GM23338 (cell line): ENCODE measurements around the gene ADA.

Experiments used
- EZH2 ChIP-seq: fragments of 200-600 bp; sonication (generic); IDR thresholded peaks from one replicate; pipeline ENCODE4 v1.8.0; 2017; ENCODE audit warnings: antibody characterized with exemption, mild to moderate bottlenecking, low read depth; ENCODE audit not compliant: unreplicated experiment
- EZH2phosphoT487 ChIP-seq: fragments of 200-600 bp; sonication (generic); IDR thresholded peaks from one replicate; pipeline ENCODE4 v1.8.1; 2018; ENCODE audit warnings: antibody characterized with exemption; ENCODE audit not compliant: unreplicated experiment
- POLR2AphosphoS5 ChIP-seq: IDR thresholded peaks from 2 replicates; pipeline ENCODE4 v1.6.1; 2016; ENCODE audit warnings: antibody characterized with exemption, low read depth
- TF ChIP-seq, protein P1 (sequence below), 2 experiments: fragments of 200-600 bp in 1 of 2; sonication (generic) in 1 of 2; conservative IDR thresholded peaks; 2 replicates each; pipeline versions ENCODE4 v1.5.1 to v1.6.1; 2016 to 2017; ENCODE audit warnings: antibody characterized with exemption in 2 of 2, low read depth in 2 of 2, mild to moderate bottlenecking in 2 of 2, moderate library complexity in 1 of 2
- TF ChIP-seq, protein P2 (sequence below): IDR thresholded peaks from one replicate; pipeline ENCODE4 v1.6.1; 2018; ENCODE audit warnings: antibody characterized with exemption; ENCODE audit not compliant: unreplicated experiment
- TF ChIP-seq, protein P3 (sequence below): IDR thresholded peaks from 2 replicates; pipeline ENCODE4 v1.6.1; 2016; ENCODE audit warnings: antibody characterized with exemption

DNA sequence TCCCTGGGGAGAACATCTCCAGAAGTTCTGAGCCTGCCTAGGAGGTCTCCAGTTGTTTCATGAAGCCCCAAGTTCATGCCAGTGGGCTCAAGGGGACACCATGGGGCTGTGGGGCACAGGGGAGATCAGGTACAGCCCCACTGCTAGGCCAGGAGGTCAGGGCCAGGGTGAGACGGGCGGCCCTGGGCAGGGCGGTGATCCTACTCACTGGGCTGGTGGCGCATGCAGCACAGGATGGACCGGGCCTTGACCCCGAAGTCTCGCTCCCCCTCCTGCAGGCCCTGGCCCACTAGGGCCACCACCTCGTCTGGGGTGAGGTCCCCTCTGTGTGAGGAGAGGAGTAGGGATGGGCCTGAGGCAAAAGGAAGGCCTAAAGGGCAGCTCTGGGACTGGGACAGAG is 26.1 kb downstream of the ADA start:
- TF ChIP-seq, protein P1, sequence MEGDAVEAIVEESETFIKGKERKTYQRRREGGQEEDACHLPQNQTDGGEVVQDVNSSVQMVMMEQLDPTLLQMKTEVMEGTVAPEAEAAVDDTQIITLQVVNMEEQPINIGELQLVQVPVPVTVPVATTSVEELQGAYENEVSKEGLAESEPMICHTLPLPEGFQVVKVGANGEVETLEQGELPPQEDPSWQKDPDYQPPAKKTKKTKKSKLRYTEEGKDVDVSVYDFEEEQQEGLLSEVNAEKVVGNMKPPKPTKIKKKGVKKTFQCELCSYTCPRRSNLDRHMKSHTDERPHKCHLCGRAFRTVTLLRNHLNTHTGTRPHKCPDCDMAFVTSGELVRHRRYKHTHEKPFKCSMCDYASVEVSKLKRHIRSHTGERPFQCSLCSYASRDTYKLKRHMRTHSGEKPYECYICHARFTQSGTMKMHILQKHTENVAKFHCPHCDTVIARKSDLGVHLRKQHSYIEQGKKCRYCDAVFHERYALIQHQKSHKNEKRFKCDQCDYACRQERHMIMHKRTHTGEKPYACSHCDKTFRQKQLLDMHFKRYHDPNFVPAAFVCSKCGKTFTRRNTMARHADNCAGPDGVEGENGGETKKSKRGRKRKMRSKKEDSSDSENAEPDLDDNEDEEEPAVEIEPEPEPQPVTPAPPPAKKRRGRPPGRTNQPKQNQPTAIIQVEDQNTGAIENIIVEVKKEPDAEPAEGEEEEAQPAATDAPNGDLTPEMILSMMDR (conservative IDR thresholded peaks at IDR 0.05; ENCODE audit: low read depth in 2 of 2), result no peak
- TF ChIP-seq EZH2 (no peak), EZH2phosphoT487 (no peak), POLR2AphosphoS5 (no peak)
- TF ChIP-seq, protein P2, sequence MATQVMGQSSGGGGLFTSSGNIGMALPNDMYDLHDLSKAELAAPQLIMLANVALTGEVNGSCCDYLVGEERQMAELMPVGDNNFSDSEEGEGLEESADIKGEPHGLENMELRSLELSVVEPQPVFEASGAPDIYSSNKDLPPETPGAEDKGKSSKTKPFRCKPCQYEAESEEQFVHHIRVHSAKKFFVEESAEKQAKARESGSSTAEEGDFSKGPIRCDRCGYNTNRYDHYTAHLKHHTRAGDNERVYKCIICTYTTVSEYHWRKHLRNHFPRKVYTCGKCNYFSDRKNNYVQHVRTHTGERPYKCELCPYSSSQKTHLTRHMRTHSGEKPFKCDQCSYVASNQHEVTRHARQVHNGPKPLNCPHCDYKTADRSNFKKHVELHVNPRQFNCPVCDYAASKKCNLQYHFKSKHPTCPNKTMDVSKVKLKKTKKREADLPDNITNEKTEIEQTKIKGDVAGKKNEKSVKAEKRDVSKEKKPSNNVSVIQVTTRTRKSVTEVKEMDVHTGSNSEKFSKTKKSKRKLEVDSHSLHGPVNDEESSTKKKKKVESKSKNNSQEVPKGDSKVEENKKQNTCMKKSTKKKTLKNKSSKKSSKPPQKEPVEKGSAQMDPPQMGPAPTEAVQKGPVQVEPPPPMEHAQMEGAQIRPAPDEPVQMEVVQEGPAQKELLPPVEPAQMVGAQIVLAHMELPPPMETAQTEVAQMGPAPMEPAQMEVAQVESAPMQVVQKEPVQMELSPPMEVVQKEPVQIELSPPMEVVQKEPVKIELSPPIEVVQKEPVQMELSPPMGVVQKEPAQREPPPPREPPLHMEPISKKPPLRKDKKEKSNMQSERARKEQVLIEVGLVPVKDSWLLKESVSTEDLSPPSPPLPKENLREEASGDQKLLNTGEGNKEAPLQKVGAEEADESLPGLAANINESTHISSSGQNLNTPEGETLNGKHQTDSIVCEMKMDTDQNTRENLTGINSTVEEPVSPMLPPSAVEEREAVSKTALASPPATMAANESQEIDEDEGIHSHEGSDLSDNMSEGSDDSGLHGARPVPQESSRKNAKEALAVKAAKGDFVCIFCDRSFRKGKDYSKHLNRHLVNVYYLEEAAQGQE, result no peak
- TF ChIP-seq, protein P3, sequence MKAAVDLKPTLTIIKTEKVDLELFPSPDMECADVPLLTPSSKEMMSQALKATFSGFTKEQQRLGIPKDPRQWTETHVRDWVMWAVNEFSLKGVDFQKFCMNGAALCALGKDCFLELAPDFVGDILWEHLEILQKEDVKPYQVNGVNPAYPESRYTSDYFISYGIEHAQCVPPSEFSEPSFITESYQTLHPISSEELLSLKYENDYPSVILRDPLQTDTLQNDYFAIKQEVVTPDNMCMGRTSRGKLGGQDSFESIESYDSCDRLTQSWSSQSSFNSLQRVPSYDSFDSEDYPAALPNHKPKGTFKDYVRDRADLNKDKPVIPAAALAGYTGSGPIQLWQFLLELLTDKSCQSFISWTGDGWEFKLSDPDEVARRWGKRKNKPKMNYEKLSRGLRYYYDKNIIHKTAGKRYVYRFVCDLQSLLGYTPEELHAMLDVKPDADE, result no peak
